ENCODE data around the gene TMEM132D. TPM values are rescaled to one million over a fixed set of nuclear protein-coding genes. Genes with fewer than 3 reads are reported as not detected.

The TMEM132D gene
- total and polyA plus RNA-seq, 2 donors from 2014 or later, result 0.13 TPM; not detected in 1

GRCh38 chr12:129700036-129700435 is 203.8 kb downstream of the TMEM132D start:
- intact Hi-C loops (cut with DNase I), result no loop called here
- DNase-seq (no peak), FAIRE-seq (no peak)
- TF ChIP-seq CTCF (IDR thresholded peaks at IDR 0.05; ENCODE audit: borderline replicate concordance, extremely low read depth, insufficient read depth), result no peak
- Histone ChIP-seq H3K4me1 (ENCODE audit: control insufficient read depth in 2 of 3, insufficient read depth in 2 of 3, low read depth in 1 of 3, low read length in 3 of 3) (no peaks in the 10 kb centered on the region), H3K4me3 (ENCODE audit: low read length in 3 of 3) (no peak overlapping the region), H3K27ac (ENCODE audit: low read depth in 2 of 2, low read length in 2 of 2) (no peak overlapping the region), H3K9me3 (ENCODE audit: control insufficient read depth in 2 of 3, insufficient read depth in 1 of 3, low read length in 3 of 3) (peaks cover 0 to 5% (median 0%) of the 10 kb centered on the region in 3 donors), H3K27me3 (ENCODE audit: control insufficient read depth, insufficient read depth, low read length) (no peaks in the 10 kb centered on the region), H3K36me3 (ENCODE audit: control insufficient read depth in 2 of 3, insufficient read depth in 3 of 3, low read length in 3 of 3) (no peaks in the 10 kb centered on the region), H3K9ac (ENCODE audit: low read length in 3 of 3) (no peak overlapping the region)

GRCh38 chr12:129696926-129697325 is 206.9 kb downstream of the TMEM132D start:
- Histone ChIP-seq H3K4me1 (ENCODE audit: control insufficient read depth in 2 of 3, insufficient read depth in 2 of 3, low read depth in 1 of 3, low read length in 3 of 3) (no peaks in the 10 kb centered on the region), H3K27me3 (ENCODE audit: control insufficient read depth, insufficient read depth, low read length) (no peaks in the 10 kb centered on the region), H3K9me3 (ENCODE audit: control insufficient read depth in 2 of 3, insufficient read depth in 1 of 3, low read length in 3 of 3) (no peaks in the 10 kb centered on the region), H3K4me3 (ENCODE audit: low read length in 3 of 3) (no peak overlapping the region), H3K36me3 (ENCODE audit: control insufficient read depth in 2 of 3, insufficient read depth in 3 of 3, low read length in 3 of 3) (no peaks in the 10 kb centered on the region), H3K27ac (ENCODE audit: low read depth in 2 of 2, low read length in 2 of 2) (no peak overlapping the region), H3K9ac (ENCODE audit: low read length in 3 of 3) (no peak overlapping the region)
- FAIRE-seq (no peak), DNase-seq (no peak)
- TF ChIP-seq CTCF (IDR thresholded peaks at IDR 0.05; ENCODE audit: borderline replicate concordance, extremely low read depth, insufficient read depth), result no peak
- intact Hi-C loops (cut with DNase I), result no loop called here

- FAIRE-seq, result no peak
- no peaks in the 10 kb centered on the region for H3K9me3 ChIP-seq (ENCODE audit: control insufficient read depth in 2 of 3, insufficient read depth in 1 of 3, low read length in 3 of 3)
- no peak overlapping the region for H3K27ac ChIP-seq (ENCODE audit: low read depth in 2 of 2, low read length in 2 of 2)
- no peak for TF ChIP-seq CTCF (IDR thresholded peaks at IDR 0.05; ENCODE audit: borderline replicate concordance, extremely low read depth, insufficient read depth)
- DNase-seq, result no peak
- intact Hi-C loops (cut with DNase I), result no loop called here
- no peaks in the 10 kb centered on the region for H3K27me3 ChIP-seq (ENCODE audit: control insufficient read depth, insufficient read depth, low read length)
- no peak overlapping the region for H3K9ac ChIP-seq (ENCODE audit: low read length in 3 of 3)
- H3K4me1 ChIP-seq (ENCODE audit: control insufficient read depth in 2 of 3, insufficient read depth in 2 of 3, low read depth in 1 of 3, low read length in 3 of 3), result no peaks in the 10 kb centered on the region
- no peak overlapping the region for H3K4me3 ChIP-seq (ENCODE audit: low read length in 3 of 3)
- H3K36me3 ChIP-seq (ENCODE audit: control insufficient read depth in 2 of 3, insufficient read depth in 3 of 3, low read length in 3 of 3), result no peaks in the 10 kb centered on the region
Measured at GRCh38 chr12:129696405-129696804, 207.4 kb downstream of the TMEM132D start.

- DNase-seq (no peak), FAIRE-seq (no peak)
- Histone ChIP-seq H3K27ac (ENCODE audit: low read depth in 2 of 2, low read length in 2 of 2) (no peak overlapping the region), H3K27me3 (ENCODE audit: control insufficient read depth, insufficient read depth, low read length) (no peaks in the 10 kb centered on the region), H3K9ac (ENCODE audit: low read length in 3 of 3) (no peak overlapping the region), H3K4me3 (ENCODE audit: low read length in 3 of 3) (no peak overlapping the region), H3K36me3 (ENCODE audit: control insufficient read depth in 2 of 3, insufficient read depth in 3 of 3, low read length in 3 of 3) (no peaks in the 10 kb centered on the region), H3K4me1 (ENCODE audit: control insufficient read depth in 2 of 3, insufficient read depth in 2 of 3, low read depth in 1 of 3, low read length in 3 of 3) (no peaks in the 10 kb centered on the region), H3K9me3 (ENCODE audit: control insufficient read depth in 2 of 3, insufficient read depth in 1 of 3, low read length in 3 of 3) (peaks cover 0 to 3% (median 0%) of the 10 kb centered on the region in 3 donors)
- intact Hi-C loops (cut with DNase I), result no loop called here
- no peak for TF ChIP-seq CTCF (IDR thresholded peaks at IDR 0.05; ENCODE audit: borderline replicate concordance, extremely low read depth, insufficient read depth)
Measured at GRCh38 chr12:129693731-129694130, 210.1 kb downstream of the TMEM132D start.

All from kidney (tissue), 14 donors.